GM12891 (cell line): ENCODE results near the gene ACTR1A.

Experiments
- POLR2A ChIP-seq: IDR thresholded peaks from 2 replicates; pipeline ENCODE4 v1.6.1; 2011; ENCODE audit warnings: low read depth, low read length, control low read depth
- POLR2AphosphoS5 ChIP-seq: IDR thresholded peaks from 2 replicates; pipeline ENCODE4 v1.6.1; 2011; ENCODE audit warnings: low read depth, low read length, control low read depth
- POU2F2 ChIP-seq: IDR thresholded peaks from 2 replicates; pipeline ENCODE4 v1.6.1; 2011; ENCODE audit warnings: low read depth, mild to moderate bottlenecking, control low read depth, low read length, moderate library complexity
- SPI1 ChIP-seq: IDR thresholded peaks from 2 replicates; pipeline ENCODE4 v1.6.1; 2011; ENCODE audit warnings: low read depth, low read length, control low read depth
- TAF1 ChIP-seq: IDR thresholded peaks from 2 replicates; pipeline ENCODE4 v1.6.1; 2011; ENCODE audit warnings: low read depth, low read length, control low read depth

- no peak for TF ChIP-seq POLR2A
- TF ChIP-seq POLR2AphosphoS5: no peak
- TF ChIP-seq SPI1: no peak
- no peak for TF ChIP-seq TAF1
- no peak for TF ChIP-seq POU2F2
Observed at GRCh38 chr10:102485093-102485784, 17.3 kb downstream of the ACTR1A start.
